Iris pigment epithelial cell (primary cell): ENCODE measurements around the gene NMNAT3.

Source experiments
- DNase-seq: peaks from one replicate; pipeline ENCODE4 v3.0.0-alpha.2; 2011; ENCODE audit warnings: low read depth

Gene NMNAT3

GRCh38 chr3:139677388-139678155 is at the start of gene NMNAT3:
Gene NMNAT3 (minus strand): TSS chr3:139677972. CDS start chr3:139627724, 50,248 bp downstream.
- DNase-seq = peak; percentile 56

GRCh38 chr3:139721370-139721769 is 43.6 kb upstream of the NMNAT3 start:
- DNase-seq = no peak

- DNase-seq = peak; percentile 38
These were observed 40.6 kb upstream of the NMNAT3 start for GRCh38 chr3:139718415-139718814.

- no peak for DNase-seq
These were observed 39.2 kb upstream of the NMNAT3 start for GRCh38 chr3:139716908-139717485.

- DNase-seq = no peak
These were observed 38.1 kb upstream of the NMNAT3 start for GRCh38 chr3:139715743-139716360.

- no peak for DNase-seq
These were observed 37.4 kb upstream of the NMNAT3 start for GRCh38 chr3:139715166-139715565.

GRCh38 chr3:139710212-139710611 is 32.4 kb upstream of the NMNAT3 start:
- DNase-seq = no peak

GRCh38 chr3:139705631-139706030 is 27.9 kb upstream of the NMNAT3 start:
- no peak for DNase-seq

- no peak for DNase-seq
These were observed 18.5 kb upstream of the NMNAT3 start for GRCh38 chr3:139696314-139696604.

GRCh38 chr3:139695426-139696313 is 17.9 kb upstream of the NMNAT3 start:
- no peak for DNase-seq

GRCh38 chr3:139695007-139695406 is 17.2 kb upstream of the NMNAT3 start:
- no peak for DNase-seq

- DNase-seq = no peak
These were observed 16.8 kb upstream of the NMNAT3 start for GRCh38 chr3:139694542-139694941.

GRCh38 chr3:139691619-139692018 is 13.8 kb upstream of the NMNAT3 start:
- DNase-seq = no peak

- DNase-seq = no peak
These were observed 12.0 kb upstream of the NMNAT3 start for GRCh38 chr3:139689708-139690228.

- no peak for DNase-seq
These were observed 11.3 kb upstream of the NMNAT3 start for GRCh38 chr3:139689122-139689521.

- no peak for DNase-seq
These were observed 9.7 kb upstream of the NMNAT3 start for GRCh38 chr3:139687431-139687830.

- DNase-seq = no peak
These were observed 8.9 kb upstream of the NMNAT3 start for GRCh38 chr3:139686624-139687023.

GRCh38 chr3:139686206-139686605 is 8.4 kb upstream of the NMNAT3 start:
- DNase-seq = no peak

- DNase-seq = no peak
These were observed 1.5 kb upstream of the NMNAT3 start for GRCh38 chr3:139679220-139679775.

GRCh38 chr3:139676632-139677387 is 962 bp downstream of the NMNAT3 start:
- no peak for DNase-seq

GRCh38 chr3:139676108-139676507 is 1.7 kb downstream of the NMNAT3 start:
- DNase-seq = no peak
